ENCODE measurements around the gene TEAD1. TPM values are rescaled to one million over a fixed set of nuclear protein-coding genes. Genes with fewer than 3 reads are reported as not detected.

Gene TEAD1
- total RNA-seq, 4 donors from 2014 or later: 46.4 to 214 (median 61.2) TPM

DNA sequence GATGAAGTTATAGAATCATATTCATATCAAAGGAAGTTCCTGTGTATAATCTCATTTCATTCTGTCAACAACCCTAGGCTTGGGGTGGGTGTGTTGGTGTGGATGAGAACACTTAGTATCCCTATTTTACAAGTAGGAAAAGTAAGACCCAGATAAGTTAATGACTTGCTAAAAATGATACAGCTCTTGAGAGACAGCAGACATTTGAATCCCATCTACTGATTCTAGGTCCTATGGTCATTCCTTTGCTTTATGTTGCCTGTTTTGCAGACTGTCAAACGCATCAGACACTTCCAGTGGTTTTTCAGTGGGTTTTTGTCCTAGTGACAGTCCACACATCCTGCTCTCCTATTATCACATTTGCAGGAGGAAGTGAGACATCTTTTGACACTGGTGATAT, 153.1 kb downstream of the TEAD1 start:
- H3K27ac ChIP-seq: peak overlapping the region; percentile 78 to 87 (median 84)
- DNase-seq: no peak
- peaks cover 11 to 46% (median 28%) of the 10 kb centered on the region in 4 donors for H3K4me1 ChIP-seq
- TF ChIP-seq EP300 (IDR thresholded peaks at IDR 0.05; ENCODE audit: low read depth): no peak
- TF ChIP-seq, protein P1, sequence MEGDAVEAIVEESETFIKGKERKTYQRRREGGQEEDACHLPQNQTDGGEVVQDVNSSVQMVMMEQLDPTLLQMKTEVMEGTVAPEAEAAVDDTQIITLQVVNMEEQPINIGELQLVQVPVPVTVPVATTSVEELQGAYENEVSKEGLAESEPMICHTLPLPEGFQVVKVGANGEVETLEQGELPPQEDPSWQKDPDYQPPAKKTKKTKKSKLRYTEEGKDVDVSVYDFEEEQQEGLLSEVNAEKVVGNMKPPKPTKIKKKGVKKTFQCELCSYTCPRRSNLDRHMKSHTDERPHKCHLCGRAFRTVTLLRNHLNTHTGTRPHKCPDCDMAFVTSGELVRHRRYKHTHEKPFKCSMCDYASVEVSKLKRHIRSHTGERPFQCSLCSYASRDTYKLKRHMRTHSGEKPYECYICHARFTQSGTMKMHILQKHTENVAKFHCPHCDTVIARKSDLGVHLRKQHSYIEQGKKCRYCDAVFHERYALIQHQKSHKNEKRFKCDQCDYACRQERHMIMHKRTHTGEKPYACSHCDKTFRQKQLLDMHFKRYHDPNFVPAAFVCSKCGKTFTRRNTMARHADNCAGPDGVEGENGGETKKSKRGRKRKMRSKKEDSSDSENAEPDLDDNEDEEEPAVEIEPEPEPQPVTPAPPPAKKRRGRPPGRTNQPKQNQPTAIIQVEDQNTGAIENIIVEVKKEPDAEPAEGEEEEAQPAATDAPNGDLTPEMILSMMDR (IDR thresholded peaks at IDR 0.05): no peak
- no peak for TF ChIP-seq POLR2AphosphoS5 (IDR thresholded peaks at IDR 0.05)
- TF ChIP-seq POLR2A (IDR thresholded peaks at IDR 0.05): no peak
- intact Hi-C loops (cut with DNase I; ENCODE audit: low total_unique reads): no loop called here
- in situ Hi-C loops (cut with MboI; ENCODE audit: low pct_ligation_motif_present in 1 of 4, low pct_unique_long_range_greater_than_20kb in 1 of 4, low sequenced_read_pairs in 3 of 4): no loop called here
- WGBS, 2 donors (ENCODE audit: low coverage in 1 of 2): 28% methylated on average over 1 of the region's 1 CpG; no CpG with 5 or more reads in 1 of the 2 donors
- no peaks in the 10 kb centered on the region for H3K9me3 ChIP-seq
- peak overlapping the region in 2 of 4 donors; percentile 28 to 43 for H3K4me3 ChIP-seq
- no peaks in the 10 kb centered on the region for H3K27me3 ChIP-seq
- H3K36me3 ChIP-seq: no peaks in the 10 kb centered on the region

DNA sequence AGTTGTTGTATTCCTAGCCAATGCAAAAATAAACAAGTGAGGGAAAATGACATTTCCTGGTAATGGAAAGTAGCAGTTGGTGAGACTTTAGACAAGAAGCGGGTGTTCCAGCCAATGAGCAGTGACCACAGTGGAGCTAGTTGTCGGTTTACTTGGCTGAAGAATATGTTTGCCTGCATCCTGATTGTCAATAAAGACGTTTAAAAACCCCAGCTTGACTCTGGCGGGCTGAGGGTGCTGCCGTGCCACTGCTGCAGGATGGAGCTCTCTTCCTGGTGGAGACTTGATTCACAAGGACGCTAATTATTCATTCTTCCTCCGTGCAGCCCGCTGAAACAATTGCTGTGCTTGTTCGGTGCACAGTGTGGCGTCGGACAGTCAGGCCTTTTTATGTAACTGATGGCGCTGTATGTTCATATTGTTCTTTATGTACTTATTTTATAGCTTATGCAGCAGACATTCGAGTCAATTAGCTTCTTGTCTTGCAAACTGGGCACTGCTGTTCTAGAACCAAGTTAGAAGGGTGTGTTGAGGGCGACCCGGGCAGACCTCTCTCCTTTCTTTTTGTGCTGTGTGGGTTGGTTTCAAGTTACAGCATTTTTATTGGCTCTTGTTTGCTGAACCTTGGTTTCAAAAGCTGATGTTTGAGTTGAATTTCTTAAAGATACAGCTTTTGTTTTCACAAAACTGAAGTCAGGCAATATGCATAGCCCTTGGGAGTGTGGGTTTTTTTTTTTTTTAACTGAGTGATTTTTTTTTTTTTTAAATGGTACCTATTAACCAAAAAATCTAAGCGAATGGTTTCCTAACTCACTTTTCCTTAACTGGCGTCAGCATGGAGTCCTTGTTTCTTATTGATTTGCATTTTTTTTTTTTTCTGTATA, 153.9 kb downstream of the TEAD1 start:
- 5 to 14% methylated on average over 14 to 17 of the region's 17 CpGs for WGBS, 2 donors (ENCODE audit: low coverage in 1 of 2)
- in situ Hi-C loops (cut with MboI; ENCODE audit: low pct_ligation_motif_present in 1 of 4, low pct_unique_long_range_greater_than_20kb in 1 of 4, low sequenced_read_pairs in 3 of 4): no loop called here

DNA sequence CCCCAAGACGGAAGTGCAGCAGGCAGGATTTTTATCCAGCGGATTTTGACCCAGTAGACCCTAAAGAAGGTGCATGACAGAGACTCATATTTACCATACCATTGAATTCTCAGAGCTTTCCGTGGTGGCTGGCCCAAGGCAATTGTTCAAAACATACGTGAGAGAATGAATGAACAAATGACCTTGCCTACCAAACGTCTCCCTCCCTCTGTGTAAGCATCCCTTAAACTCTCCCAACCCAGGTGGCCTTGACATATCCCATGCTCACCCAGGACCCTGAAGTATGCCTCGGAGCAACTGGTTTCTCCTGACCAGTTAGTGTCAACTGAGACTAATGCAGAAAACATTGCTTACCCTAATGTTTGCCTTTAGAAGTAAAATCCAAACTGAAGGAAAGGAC, 154.9 kb downstream of the TEAD1 start:
- Histone ChIP-seq H3K27ac (peak overlapping the region; percentile 78 to 87 (median 84)), H3K9me3 (no peaks in the 10 kb centered on the region), H3K36me3 (no peaks in the 10 kb centered on the region), H3K4me1 (peaks cover 9 to 48% (median 31%) of the 10 kb centered on the region in 4 donors), H3K27me3 (no peaks in the 10 kb centered on the region), H3K4me3 (no peak overlapping the region)
- in situ Hi-C loops (cut with MboI; ENCODE audit: low pct_ligation_motif_present in 1 of 4, low pct_unique_long_range_greater_than_20kb in 1 of 4, low sequenced_read_pairs in 3 of 4) (no loop called here), intact Hi-C loops (cut with DNase I; ENCODE audit: low total_unique reads) (no loop called here)
- TF ChIP-seq, protein P1 (IDR thresholded peaks at IDR 0.05): no peak
- TF ChIP-seq POLR2AphosphoS5 (IDR thresholded peaks at IDR 0.05): no peak
- TF ChIP-seq POLR2A (IDR thresholded peaks at IDR 0.05): no peak
- no peak for TF ChIP-seq EP300 (IDR thresholded peaks at IDR 0.05; ENCODE audit: low read depth)
- DNase-seq: no peak
- WGBS, 2 donors (ENCODE audit: low coverage in 1 of 2): 31 to 80% methylated on average over 1 to 6 of the region's 6 CpGs

More for the DNA sequence above, 153.9 kb downstream of the TEAD1 start:
- peak; percentile 57 for DNase-seq
- Histone ChIP-seq H3K27me3 (no peaks in the 10 kb centered on the region), H3K9me3 (no peaks in the 10 kb centered on the region), H3K4me1 (peaks cover 11 to 46% (median 28%) of the 10 kb centered on the region in 4 donors), H3K4me3 (peak overlapping the region in 3 of 4 donors; percentile 28 to 43 (median 28)), H3K36me3 (no peaks in the 10 kb centered on the region), H3K27ac (peak overlapping the region; percentile 78 to 87 (median 84))
- peak; percentile 37 to 47 (median 39) for TF ChIP-seq POLR2AphosphoS5 (IDR thresholded peaks at IDR 0.05)
- TF ChIP-seq, protein P1 (IDR thresholded peaks at IDR 0.05): no peak
- TF ChIP-seq POLR2A (IDR thresholded peaks at IDR 0.05): peak; percentile 48
- intact Hi-C loops (cut with DNase I; ENCODE audit: low total_unique reads): no loop called here

DNA sequence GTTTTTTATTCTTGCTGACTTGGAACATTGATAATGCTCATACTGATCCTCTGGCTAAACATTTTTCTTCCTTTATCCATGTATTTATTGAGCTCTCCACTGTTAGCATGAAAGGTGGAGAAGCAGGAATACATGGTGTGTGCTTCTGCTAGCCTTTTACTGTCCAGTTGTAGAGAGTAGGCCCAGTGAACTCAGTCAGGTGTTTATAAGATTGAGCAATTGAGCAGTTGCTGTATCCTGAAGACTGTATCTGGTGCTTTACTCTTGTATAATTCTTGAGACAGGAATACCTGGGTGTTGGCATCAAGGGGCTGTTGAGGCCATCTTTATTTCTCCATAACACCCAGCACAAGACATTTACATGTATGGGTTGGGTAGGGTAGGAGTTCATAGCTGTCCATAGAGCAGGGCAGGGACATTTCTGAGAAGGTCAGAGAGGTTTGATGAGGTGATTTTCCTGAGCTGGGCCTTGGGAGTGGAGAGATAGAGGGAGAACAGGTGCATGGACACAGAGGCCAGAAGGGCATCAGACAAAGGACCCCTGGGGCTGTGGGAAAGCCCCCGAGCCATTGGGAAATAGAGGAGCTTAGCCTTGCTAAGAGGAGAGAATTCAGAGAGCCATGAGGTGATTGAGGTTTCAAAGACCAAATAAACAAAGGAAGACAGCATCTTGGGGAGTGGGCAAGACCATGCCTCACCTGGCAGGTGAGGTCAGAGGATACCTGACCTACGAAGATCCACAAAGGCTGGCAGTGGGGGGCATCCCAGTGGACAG, 155.5 kb downstream of the TEAD1 start:
- Histone ChIP-seq H3K4me3 (no peak overlapping the region), H3K27ac (peak overlapping the region in 3 of 4 donors; percentile 83 to 87 (median 85)), H3K27me3 (no peaks in the 10 kb centered on the region), H3K9me3 (no peaks in the 10 kb centered on the region), H3K4me1 (peaks cover 7 to 46% (median 27%) of the 10 kb centered on the region in 4 donors), H3K36me3 (no peaks in the 10 kb centered on the region)
- DNase-seq: no peak
- intact Hi-C loops (cut with DNase I; ENCODE audit: low total_unique reads): no loop called here
- WGBS, 2 donors (ENCODE audit: low coverage in 1 of 2): 71 to 90% methylated on average over 2 of the region's 2 CpGs
- TF ChIP-seq, protein P1 (IDR thresholded peaks at IDR 0.05): no peak
- TF ChIP-seq POLR2A (IDR thresholded peaks at IDR 0.05): no peak
- no peak for TF ChIP-seq EP300 (IDR thresholded peaks at IDR 0.05; ENCODE audit: low read depth)
- no peak for TF ChIP-seq POLR2AphosphoS5 (IDR thresholded peaks at IDR 0.05)
- in situ Hi-C loops (cut with MboI; ENCODE audit: low pct_ligation_motif_present in 1 of 4, low pct_unique_long_range_greater_than_20kb in 1 of 4, low sequenced_read_pairs in 3 of 4): loop anchor here in 1 of 4 donors (5.0 kb wide), 1 partner anchor 53 kb away; no protein-coding TSS in a partner anchor
